ENCODE results near the gene DDIT4. TPM values are rescaled to one million over a fixed set of nuclear protein-coding genes. Genes with fewer than 3 reads are reported as not detected.

The DDIT4 gene
- total and polyA plus RNA-seq, 9 of the 15 experiments (the other 6 are each of a cell fraction or from before 2014, with no cell fraction given) = 8.2 to 675 (median 159) TPM

GRCh38 chr10:72276013-72276387 lies 2.3 kb downstream of the DDIT4 start (continued):
- TF ChIP-seq, protein P1, sequence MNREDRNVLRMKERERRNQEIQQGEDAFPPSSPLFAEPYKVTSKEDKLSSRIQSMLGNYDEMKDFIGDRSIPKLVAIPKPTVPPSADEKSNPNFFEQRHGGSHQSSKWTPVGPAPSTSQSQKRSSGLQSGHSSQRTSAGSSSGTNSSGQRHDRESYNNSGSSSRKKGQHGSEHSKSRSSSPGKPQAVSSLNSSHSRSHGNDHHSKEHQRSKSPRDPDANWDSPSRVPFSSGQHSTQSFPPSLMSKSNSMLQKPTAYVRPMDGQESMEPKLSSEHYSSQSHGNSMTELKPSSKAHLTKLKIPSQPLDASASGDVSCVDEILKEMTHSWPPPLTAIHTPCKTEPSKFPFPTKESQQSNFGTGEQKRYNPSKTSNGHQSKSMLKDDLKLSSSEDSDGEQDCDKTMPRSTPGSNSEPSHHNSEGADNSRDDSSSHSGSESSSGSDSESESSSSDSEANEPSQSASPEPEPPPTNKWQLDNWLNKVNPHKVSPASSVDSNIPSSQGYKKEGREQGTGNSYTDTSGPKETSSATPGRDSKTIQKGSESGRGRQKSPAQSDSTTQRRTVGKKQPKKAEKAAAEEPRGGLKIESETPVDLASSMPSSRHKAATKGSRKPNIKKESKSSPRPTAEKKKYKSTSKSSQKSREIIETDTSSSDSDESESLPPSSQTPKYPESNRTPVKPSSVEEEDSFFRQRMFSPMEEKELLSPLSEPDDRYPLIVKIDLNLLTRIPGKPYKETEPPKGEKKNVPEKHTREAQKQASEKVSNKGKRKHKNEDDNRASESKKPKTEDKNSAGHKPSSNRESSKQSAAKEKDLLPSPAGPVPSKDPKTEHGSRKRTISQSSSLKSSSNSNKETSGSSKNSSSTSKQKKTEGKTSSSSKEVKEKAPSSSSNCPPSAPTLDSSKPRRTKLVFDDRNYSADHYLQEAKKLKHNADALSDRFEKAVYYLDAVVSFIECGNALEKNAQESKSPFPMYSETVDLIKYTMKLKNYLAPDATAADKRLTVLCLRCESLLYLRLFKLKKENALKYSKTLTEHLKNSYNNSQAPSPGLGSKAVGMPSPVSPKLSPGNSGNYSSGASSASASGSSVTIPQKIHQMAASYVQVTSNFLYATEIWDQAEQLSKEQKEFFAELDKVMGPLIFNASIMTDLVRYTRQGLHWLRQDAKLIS (CRISPR knock-in tag; IDR thresholded peaks at IDR 0.05) = peak; percentile 18; the same call in 1 of the 2 replicates
- TF ChIP-seq NCOA1 (IDR thresholded peaks at IDR 0.05; ENCODE audit: low read depth) (no peak), TGIF2 (CRISPR knock-in tag; IDR thresholded peaks at IDR 0.05) (no peak), JUND (IDR thresholded peaks at IDR 0.05; ENCODE audit: borderline replicate concordance, low read depth, low read length) (peak; percentile 51), JUND (tag; IDR thresholded peaks at IDR 0.05; ENCODE audit: borderline replicate concordance, low read depth, low read length) (no peak), BRF1 (IDR thresholded peaks at IDR 0.05; ENCODE audit: borderline replicate concordance, extremely low read depth, insufficient read length) (no peak), MXD1 (CRISPR knock-in tag; IDR thresholded peaks at IDR 0.05; ENCODE audit: borderline replicate concordance, poor library complexity, severe bottlenecking) (peak; percentile 27), FOXJ2 (tag; IDR thresholded peaks at IDR 0.05) (peak; percentile 75; the same call in 1 of the 2 replicates), RREB1 (CRISPR knock-in tag; IDR thresholded peaks at IDR 0.05) (peak; percentile 13; the same call in 1 of the 2 replicates), CCNT2 (IDR thresholded peaks at IDR 0.05; ENCODE audit: borderline replicate concordance, extremely low read depth, insufficient read length, low read depth, low read length) (peak; percentile 18), OTX1 (CRISPR knock-in tag; IDR thresholded peaks at IDR 0.05) (no peak; the same call in 1 of the 2 replicates), ZNF655 (CRISPR knock-in tag; IDR thresholded peaks at IDR 0.05) (peak; percentile 89; the same call in 1 of the 2 replicates), CBX1 (IDR thresholded peaks at IDR 0.05; ENCODE audit: low read depth) (0 out of 2 replicates have a peak, but pooled peaks have one; percentile 1)
- TF ChIP-seq, protein P2, sequence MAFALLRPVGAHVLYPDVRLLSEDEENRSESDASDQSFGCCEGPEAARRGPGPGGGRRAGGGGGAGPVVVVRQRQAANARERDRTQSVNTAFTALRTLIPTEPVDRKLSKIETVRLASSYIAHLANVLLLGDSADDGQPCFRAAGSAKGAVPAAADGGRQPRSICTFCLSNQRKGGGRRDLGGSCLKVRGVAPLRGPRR (CRISPR knock-in tag; IDR thresholded peaks at IDR 0.05) = 0 out of 2 replicates have a peak, but pooled peaks have one; percentile 71
